Activated CD8-positive, alpha-beta T cell treated with anti-CD3 and anti-CD28 coated beads for 36 hours (primary cell): ENCODE measurements around the gene ZNF14. TPM values are rescaled to one million over a fixed set of nuclear protein-coding genes. Genes with fewer than 3 reads are reported as not detected.
"Not testable (repeated sequence)": the region's sequence is repeated elsewhere in the genome, so short reads cannot be mapped to it uniquely, and the experiment has no call there.

Experiments used
- ATAC-seq: fragments of 200-7000 bp; cut with Tn5 transposase; one replicate; pipeline ENCODE4 v1.10.0; 2021; ENCODE audit warnings: mild to moderate bottlenecking, moderate library complexity
- CTCF ChIA-PET: fragments of 350-600 bp; sonication (Branson Sonifier 250); formaldehyde crosslinking; loops from one replicate; lab custom pipeline; 2021; ENCODE audit warnings: antibody characterized with exemption; lab: Charles Lee
- POLR2A ChIA-PET: fragments of 350-600 bp; sonication (Branson Sonifier 250); formaldehyde crosslinking; loops from one replicate; lab custom pipeline; 2021; ENCODE audit warnings: antibody characterized with exemption; lab: Charles Lee
- DNase-seq: peaks from one replicate; pipeline ENCODE4 v3.0.0-alpha.2; 2020
- H3K27ac Mint-ChIP-seq: one replicate; pipeline ENCODE4 v1.8.0; 2021; ENCODE audit warnings: mild to moderate bottlenecking, mixed read lengths
- H3K27me3 Mint-ChIP-seq: one replicate; pipeline ENCODE4 v1.8.0; 2021; ENCODE audit warnings: mixed read lengths
- H3K36me3 Mint-ChIP-seq: one replicate; pipeline ENCODE4 v1.8.0; 2021; ENCODE audit warnings: low read depth, mixed read lengths
- H3K4me1 Mint-ChIP-seq: one replicate; pipeline ENCODE4 v1.8.0; 2021; ENCODE audit warnings: low read depth, mixed read lengths
- H3K4me3 Mint-ChIP-seq: one replicate; pipeline ENCODE4 v1.8.0; 2021; ENCODE audit warnings: mild to moderate bottlenecking, moderate library complexity, mixed read lengths
- H3K9me3 Mint-ChIP-seq: one replicate; pipeline ENCODE4 v1.8.0; 2021; ENCODE audit warnings: mixed read lengths
- CTCF ChIP-seq: fragments of 200-600 bp; IDR thresholded peaks from one replicate; pipeline ENCODE4 v1.8.0; 2022; ENCODE audit warnings: antibody characterized with exemption, mild to moderate bottlenecking
- intact Hi-C: fragments of 100-400 bp; cut with micrococcal nuclease; formaldehyde crosslinking; loops from one replicate; pipeline ENCODE4 v1.10.0; 2022
- total RNA-seq, 2 experiments: library from RNA; stranded (reverse); gene quantifications; one replicate each; pipeline ENCODE4 v1.2.3, GENCODE V29; 2021

The ZNF14 gene
- total RNA-seq, 2 experiments from 2014 or later: 8.6 to 9.3 TPM

DNA sequence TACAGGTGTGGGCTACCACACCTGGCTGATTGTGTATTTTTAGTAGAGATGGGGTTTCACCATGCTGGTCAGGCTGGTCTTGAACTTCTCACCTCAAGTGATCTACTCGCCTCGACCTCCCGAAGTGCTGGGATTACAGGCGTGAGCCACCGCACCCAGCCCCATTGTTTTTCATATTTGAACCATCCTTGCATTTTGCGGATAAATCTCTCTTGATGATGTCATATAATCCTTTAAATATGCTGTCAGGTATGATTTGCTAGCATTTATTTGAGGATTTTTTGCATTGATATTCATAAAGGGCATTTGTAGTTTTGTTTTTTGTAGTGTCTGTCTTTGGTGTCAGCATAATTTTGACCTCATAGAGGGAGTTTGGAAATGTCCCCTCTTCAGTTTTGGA is 58.6 kb downstream of the ZNF14 start:
- peaks cover 35% of the 10 kb centered on the region for H3K4me1 Mint-ChIP-seq
- DNase-seq (no peak), ATAC-seq (no peak)
- H3K27ac Mint-ChIP-seq: peak overlapping the region; percentile 61
- peaks cover 43% of the 10 kb centered on the region for H3K9me3 Mint-ChIP-seq
- ChIA-PET CTCF (no interaction called here), POLR2A (no interaction called here)
- no peak overlapping the region for H3K4me3 Mint-ChIP-seq
- no peaks in the 10 kb centered on the region for H3K27me3 Mint-ChIP-seq
- no peak for TF ChIP-seq CTCF
- peaks cover 96% of the 10 kb centered on the region for H3K36me3 Mint-ChIP-seq
- intact Hi-C loops: no loop called here

DNA sequence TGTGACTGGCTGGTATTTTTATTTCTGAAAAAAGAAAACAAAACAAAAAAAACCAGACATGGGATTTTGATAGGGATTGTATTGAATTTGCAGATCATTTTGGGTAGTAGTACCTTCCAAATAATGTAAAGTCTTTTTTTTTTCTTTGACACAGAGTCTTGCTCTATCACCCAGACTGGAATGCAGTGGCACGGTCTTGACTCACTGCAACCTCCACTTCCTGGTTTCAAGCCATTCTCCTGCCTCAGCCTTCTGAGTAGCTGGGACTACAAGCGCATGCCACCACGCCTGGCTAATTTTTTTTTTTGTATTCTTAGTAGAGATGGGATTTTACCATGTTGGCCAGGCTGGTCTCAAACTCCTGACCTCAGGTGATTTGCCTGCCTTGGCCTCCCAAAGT is 60.1 kb downstream of the ZNF14 start:
- intact Hi-C loops: no loop called here
- ChIA-PET CTCF (interaction anchor here (1.5 kb wide), 1 partner anchor 140 kb away, joined by 3 read pairs; no protein-coding TSS in a partner anchor), POLR2A (interaction anchor here (0.9 to 1.1 kb wide), 2 partner anchors 12 to 59 kb away, joined by 3 to 6 read pairs; no protein-coding TSS in a partner anchor)
- no peak overlapping the region for H3K27ac Mint-ChIP-seq
- H3K4me1 Mint-ChIP-seq: peaks cover 37% of the 10 kb centered on the region
- H3K36me3 Mint-ChIP-seq: peaks cover 83% of the 10 kb centered on the region
- DNase-seq: no peak
- no peaks in the 10 kb centered on the region for H3K27me3 Mint-ChIP-seq
- no peak for ATAC-seq
- no peak overlapping the region for H3K4me3 Mint-ChIP-seq
- no peak for TF ChIP-seq CTCF
- H3K9me3 Mint-ChIP-seq: peaks cover 33% of the 10 kb centered on the region

DNA sequence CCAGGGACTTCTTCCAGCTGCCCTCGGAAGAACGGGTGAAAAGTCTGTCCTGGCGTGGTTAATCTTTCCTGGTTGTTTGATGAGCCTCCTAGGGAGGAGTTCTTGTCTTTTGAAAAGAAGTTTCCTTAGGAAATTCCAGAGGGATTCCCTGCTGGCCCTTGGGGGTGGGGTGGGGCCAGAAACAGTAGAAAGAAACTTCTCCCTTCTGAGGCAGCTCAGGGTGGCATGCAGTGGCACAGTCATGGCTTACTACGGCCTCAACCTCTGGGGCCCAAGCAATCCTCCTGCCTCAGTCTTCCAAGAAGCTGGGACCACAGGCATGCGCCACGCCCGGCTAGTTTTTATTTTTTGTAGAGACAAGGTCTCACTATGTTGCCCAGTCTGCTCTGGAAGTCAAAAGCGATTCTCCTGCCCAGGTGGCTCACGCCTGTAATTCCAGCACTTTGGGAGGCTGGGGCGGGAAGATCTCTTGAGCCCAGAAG is 62.8 kb downstream of the ZNF14 start:
- CTCF ChIA-PET: no interaction called here
- POLR2A ChIA-PET: interaction anchor here (0.9 to 3.5 kb wide), 9 partner anchors 16 to 198 kb away, joined by 3 to 18 read pairs (median 3); partner anchors contain the start of genes NDUFA13, TSSK6, ZNF253 and ZNF506

DNA sequence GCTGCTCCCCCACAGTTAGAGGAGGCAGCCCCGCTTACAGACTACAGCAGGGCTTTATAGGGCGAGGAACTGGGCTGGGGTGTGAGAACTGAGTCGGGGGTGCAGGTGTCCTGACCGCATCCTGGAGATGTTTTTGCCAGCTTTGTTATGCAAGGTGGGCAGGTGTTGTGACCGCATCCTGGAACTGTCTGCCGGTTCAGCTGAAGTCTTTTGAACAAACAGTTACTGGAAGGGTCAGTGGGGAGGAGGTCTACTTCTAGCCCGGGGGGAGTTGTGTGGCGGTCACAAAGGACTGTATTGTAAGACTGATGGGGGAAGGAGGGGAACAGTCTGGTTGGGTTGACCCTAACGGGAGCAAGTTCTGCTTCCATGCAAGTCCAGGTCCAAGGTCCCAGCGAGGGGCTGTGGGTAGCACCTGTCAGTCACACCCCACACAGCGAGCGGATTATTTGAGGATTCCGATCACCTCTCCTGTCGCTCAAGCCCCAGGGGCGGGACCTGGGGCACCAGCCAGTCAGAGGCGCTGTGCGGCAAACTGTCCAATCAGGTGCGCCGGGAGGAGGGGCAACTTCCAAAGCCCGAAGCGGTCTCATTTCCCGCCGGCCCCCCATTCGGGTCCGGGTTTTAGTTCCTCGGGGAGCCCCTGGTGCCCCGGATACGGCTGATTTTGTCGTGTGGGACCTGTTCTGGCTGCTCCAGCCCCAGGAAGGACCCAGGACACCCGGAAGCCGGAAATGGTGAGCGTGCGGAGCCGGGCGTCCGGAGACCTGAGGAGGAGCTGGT is 64.5 kb downstream of the ZNF14 start, which contains the start of gene ZNF101:
Gene ZNF101, plus strand, starts transcription at position 610 of the 783 bp plus-strand sequence. Its CDS starts 125 bp downstream, at position 735.
- Mint-ChIP-seq H3K27me3 (no peaks in the 10 kb centered on the region), H3K4me1 (peaks cover 24% of the 10 kb centered on the region), H3K4me3 (peak within 1 kb of the TSS; percentile 78), H3K9me3 (peaks cover 8% of the 10 kb centered on the region), H3K27ac (peak within 1 kb of the TSS; percentile 94), H3K36me3 (peaks cover 51% of the 10 kb centered on the region)
- TF ChIP-seq CTCF: no peak
- CTCF ChIA-PET: interaction anchor here (2.3 kb wide), 1 partner anchor 136 kb away, joined by 9 read pairs; no protein-coding TSS in a partner anchor
- POLR2A ChIA-PET: interaction anchor here (0.6 to 3.5 kb wide), 27 partner anchors 10 to 233 kb away, joined by 3 to 18 read pairs (median 3); partner anchors contain the start of genes ZNF14, ZNF253, ZNF506 and ZNF93
- intact Hi-C loops: loop anchor here (10.0 kb wide), 1 partner anchor 146 kb away; no protein-coding TSS in a partner anchor
- peak; percentile 80 for ATAC-seq
- DNase-seq: peak; percentile 99

More for the DNA sequence above, 62.8 kb downstream of the ZNF14 start:
- Mint-ChIP-seq H3K36me3 (peaks cover 66% of the 10 kb centered on the region), H3K4me3 (peak overlapping the region; percentile 78), H3K27me3 (no peaks in the 10 kb centered on the region), H3K9me3 (peaks cover 13% of the 10 kb centered on the region), H3K27ac (peak overlapping the region; percentile 94), H3K4me1 (peaks cover 31% of the 10 kb centered on the region)
- DNase-seq (peak; percentile 23), ATAC-seq (no peak)
- TF ChIP-seq CTCF: no peak
- intact Hi-C loops: no loop called here

DNA sequence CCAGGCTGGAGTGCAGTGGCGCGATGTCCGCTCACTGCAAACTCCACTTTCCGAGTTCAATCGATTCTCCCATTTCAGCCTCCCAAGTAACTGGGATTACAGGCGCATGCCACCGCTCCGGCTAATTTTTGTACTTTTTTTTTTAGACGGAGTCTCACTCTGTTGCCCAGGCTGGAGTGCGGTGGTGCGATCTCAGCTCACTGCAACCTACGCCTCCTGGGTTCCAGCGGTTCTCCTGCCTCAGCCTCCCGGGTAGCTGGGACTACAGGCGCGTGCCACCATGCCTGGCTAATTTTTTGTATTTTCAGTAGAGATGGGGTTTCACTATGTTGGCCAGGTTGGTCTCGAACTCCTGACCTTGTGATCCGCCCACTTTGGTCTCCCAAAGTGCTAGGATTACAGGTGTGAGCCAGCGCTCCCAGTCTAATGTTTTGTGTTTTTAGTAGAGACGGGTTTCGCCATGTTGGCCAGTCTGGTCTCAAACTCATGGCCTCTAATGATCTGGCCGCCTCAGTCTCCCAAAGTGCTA is 67.4 kb downstream of the ZNF14 start:
- Mint-ChIP-seq H3K36me3 (peaks cover 45% of the 10 kb centered on the region), H3K4me1 (peaks cover 33% of the 10 kb centered on the region), H3K4me3 (peak overlapping the region; percentile 21), H3K27ac (peak overlapping the region; percentile 46)
- H3K9me3 Mint-ChIP-seq, DNase-seq, ATAC-seq, H3K27me3 Mint-ChIP-seq, CTCF ChIA-PET: not testable (repeated sequence)
- intact Hi-C loops: loop anchor here (10.0 kb wide), 1 partner anchor 149 kb away; no protein-coding TSS in a partner anchor
- POLR2A ChIA-PET: interaction anchor here (0.9 to 1.0 kb wide), 2 partner anchors 13 to 130 kb away, joined by 3 read pairs; no protein-coding TSS in a partner anchor
